HPDE6-E6E7 (cell line): ENCODE data around the gene BET1.
A peak's percentile ranks its signal among the peaks of the same experiment; 100 is the strongest.

ENCODE experiments used
- DNase-seq: peaks from one replicate; pipeline ENCODE4 v3.0.0; 2011; ENCODE audit warnings: missing footprints; ENCODE audit errors: extremely low spot score

The BET1 gene

GRCh38 chr7:93958216-93958615, 45.9 kb downstream of the BET1 start:
- DNase-seq: no peak

DNA sequence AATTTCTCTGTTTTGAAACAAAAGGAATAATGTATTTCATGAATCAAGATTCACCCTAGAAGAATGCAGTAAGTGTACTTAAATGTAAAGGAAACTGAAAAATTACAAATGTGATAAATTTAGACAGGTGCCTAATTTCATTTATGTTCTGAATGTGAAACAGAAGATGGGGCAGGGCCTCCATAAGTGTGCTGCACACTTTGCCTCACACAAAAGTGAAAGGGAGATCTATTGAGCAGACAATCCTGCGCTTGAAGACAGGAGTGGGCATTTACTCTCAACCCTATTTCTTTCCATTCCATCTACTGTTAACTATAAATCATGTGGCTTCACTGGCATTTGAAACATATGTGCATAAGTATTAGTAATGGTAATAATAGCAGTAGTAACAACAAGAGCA, 46.4 kb downstream of the BET1 start:
- no peak for DNase-seq

- DNase-seq: no peak
Measured at GRCh38 chr7:93955304-93955703, 48.9 kb downstream of the BET1 start.

- peak; percentile 35 for DNase-seq
Measured at GRCh38 chr7:93949423-93949822, 54.7 kb downstream of the BET1 start.

GRCh38 chr7:93948873-93949272, 55.3 kb downstream of the BET1 start:
- DNase-seq: no peak

DNA sequence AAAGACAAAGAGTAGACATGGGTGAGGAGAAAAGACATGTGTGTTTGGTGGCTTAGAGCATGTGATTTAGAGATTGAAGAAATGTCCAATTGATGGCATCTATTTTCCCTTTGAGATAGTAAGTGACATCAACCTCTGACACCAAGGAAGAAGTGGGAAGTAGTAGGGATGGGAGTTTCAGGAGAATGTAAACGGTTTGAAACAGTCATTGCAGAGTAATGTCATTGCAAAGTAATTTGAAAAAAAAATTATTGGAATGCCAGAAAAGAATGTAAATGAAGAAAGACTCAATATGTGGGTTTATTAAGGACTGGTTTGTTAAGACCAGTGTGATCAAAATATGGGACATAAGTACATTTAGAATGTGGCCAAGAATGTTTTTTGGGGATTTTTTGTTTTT, 56.0 kb downstream of the BET1 start:
- DNase-seq: no peak

GRCh38 chr7:93945756-93946535, 58.2 kb downstream of the BET1 start:
- no peak for DNase-seq

- DNase-seq: no peak
Measured at GRCh38 chr7:93945083-93945482, 59.1 kb downstream of the BET1 start.

DNA sequence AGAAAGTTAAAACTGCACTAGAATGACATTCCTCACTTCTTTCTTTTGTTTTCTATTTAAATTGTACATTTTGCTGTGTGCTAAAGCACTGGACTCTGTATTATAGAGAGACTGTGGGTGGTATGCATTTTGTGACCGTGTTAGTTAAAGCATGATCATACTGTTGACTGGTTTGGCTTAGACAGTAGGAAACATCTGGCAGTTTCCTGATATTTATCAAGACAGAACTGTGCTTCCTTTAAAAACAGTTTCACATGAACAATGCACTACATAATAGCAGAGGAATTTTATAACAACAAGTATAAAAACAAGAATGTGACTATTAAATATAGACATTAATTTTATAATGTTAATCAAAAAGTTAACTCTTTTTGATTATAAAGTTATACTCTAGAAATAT, 59.5 kb downstream of the BET1 start:
- DNase-seq: no peak

GRCh38 chr7:93943816-93944540, 60.2 kb downstream of the BET1 start:
- DNase-seq: no peak
